ENCODE measurements around the gene SETBP1.
A peak's percentile ranks its signal among the peaks of the same experiment; 100 is the strongest.

DNA sequence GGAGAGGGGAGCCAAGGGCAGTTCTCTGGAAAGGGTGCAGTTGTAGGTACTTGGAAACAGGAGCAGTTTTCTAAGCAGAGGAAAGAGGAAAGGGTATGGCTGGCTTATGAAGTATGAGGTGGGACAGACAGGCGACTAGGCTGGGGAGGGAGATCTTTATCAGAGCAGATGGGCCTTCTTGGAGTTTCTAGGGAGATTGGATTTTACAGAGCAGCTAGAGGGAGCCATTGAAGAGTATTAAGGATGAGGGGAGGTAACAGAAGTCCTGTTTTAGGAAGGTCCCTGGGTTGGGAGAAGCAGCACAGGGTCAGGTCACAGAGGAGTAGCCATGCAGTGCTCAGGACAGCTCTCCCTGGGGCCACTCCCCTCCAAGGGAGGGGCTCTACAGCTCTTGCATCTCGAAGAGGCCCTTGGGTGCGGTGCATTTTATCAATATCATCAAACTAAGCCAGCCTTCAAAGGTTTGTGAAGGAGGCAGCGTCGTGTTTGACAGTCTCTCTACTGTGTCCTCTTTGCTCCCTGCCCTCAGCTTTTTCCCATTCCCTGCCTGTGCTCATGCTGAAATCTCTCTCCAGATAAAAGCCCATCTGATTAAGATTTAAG lies 154.3 kb downstream of the SETBP1 start:
- TF ChIP-seq BCOR (IDR thresholded peaks at IDR 0.05) (no peak), TCF15 (CRISPR knock-in tag; IDR thresholded peaks at IDR 0.05) (no peak), POLR2AphosphoS5 (IDR thresholded peaks at IDR 0.05; ENCODE audit: control insufficient read depth, insufficient read depth, low read depth, low read length) (no peak), POLR2A (conservative IDR thresholded peaks at IDR 0.05) (no peak), ESRRA (IDR thresholded peaks at IDR 0.05; ENCODE audit: borderline replicate concordance, low read depth) (no peak), XRCC5 (IDR thresholded peaks at IDR 0.05; ENCODE audit: low read depth, low read length) (no peak), ZNF263 (CRISPR knock-in tag; IDR thresholded peaks at IDR 0.05; ENCODE audit: borderline replicate concordance) (no peak), JUNB (CRISPR knock-in tag; conservative IDR thresholded peaks at IDR 0.05) (no peak), ELK1 (CRISPR knock-in tag; IDR thresholded peaks at IDR 0.05) (no peak), KDM4B (IDR thresholded peaks at IDR 0.05; ENCODE audit: borderline replicate concordance in 2 of 2, low read depth in 1 of 2) (no peak), ZNF184 (CRISPR knock-in tag; IDR thresholded peaks at IDR 0.05) (no peak)
- TF ChIP-seq, protein P1, sequence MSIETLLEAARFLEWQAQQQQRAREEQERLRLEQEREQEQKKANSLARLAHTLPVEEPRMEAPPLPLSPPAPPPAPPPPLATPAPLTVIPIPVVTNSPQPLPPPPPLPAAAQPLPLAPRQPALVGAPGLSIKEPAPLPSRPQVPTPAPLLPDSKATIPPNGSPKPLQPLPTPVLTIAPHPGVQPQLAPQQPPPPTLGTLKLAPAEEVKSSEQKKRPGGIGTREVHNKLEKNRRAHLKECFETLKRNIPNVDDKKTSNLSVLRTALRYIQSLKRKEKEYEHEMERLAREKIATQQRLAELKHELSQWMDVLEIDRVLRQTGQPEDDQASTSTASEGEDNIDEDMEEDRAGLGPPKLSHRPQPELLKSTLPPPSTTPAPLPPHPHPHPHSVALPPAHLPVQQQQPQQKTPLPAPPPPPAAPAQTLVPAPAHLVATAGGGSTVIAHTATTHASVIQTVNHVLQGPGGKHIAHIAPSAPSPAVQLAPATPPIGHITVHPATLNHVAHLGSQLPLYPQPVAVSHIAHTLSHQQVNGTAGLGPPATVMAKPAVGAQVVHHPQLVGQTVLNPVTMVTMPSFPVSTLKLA (conservative IDR thresholded peaks at IDR 0.05), result no peak
- TF ChIP-seq, protein P2, sequence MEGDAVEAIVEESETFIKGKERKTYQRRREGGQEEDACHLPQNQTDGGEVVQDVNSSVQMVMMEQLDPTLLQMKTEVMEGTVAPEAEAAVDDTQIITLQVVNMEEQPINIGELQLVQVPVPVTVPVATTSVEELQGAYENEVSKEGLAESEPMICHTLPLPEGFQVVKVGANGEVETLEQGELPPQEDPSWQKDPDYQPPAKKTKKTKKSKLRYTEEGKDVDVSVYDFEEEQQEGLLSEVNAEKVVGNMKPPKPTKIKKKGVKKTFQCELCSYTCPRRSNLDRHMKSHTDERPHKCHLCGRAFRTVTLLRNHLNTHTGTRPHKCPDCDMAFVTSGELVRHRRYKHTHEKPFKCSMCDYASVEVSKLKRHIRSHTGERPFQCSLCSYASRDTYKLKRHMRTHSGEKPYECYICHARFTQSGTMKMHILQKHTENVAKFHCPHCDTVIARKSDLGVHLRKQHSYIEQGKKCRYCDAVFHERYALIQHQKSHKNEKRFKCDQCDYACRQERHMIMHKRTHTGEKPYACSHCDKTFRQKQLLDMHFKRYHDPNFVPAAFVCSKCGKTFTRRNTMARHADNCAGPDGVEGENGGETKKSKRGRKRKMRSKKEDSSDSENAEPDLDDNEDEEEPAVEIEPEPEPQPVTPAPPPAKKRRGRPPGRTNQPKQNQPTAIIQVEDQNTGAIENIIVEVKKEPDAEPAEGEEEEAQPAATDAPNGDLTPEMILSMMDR (IDR thresholded peaks at IDR 0.05 in 2 of 3, conservative IDR thresholded peaks at IDR 0.05 in 1 of 3; ENCODE audit: insufficient read depth in 2 of 3, low read depth in 1 of 3, low read length in 3 of 3), result 0 out of 6 replicates have a peak, but pooled peaks of 1 of the 3 experiments have one; percentile 8
